Measurements from ENCODE around the gene NR3C2. TPM values are rescaled to one million over a fixed set of nuclear protein-coding genes. Genes with fewer than 3 reads are reported as not detected.

The NR3C2 gene
- total RNA-seq, 1 experiment from 2014 or later, result 0.96 TPM

DNA sequence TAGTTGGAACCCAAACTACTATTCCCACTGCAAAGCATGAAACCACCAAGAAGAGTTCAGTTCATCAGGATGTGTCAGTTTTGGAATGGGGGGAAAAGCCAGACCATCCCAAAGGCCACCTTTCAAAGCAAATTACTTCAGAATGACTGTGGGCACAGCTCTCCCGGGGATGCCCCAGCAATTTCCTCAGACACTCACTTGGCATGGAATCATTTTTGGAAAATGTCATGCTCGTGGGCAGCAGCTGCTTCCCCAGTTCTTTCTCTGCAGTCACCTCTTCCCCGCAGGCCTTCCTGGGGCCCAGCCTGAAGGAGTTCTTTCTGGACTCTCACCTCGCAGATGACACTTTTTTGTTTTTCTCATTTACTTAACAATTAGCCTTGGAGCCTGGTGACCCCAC lies 350.3 kb downstream of the NR3C2 start:
- Histone ChIP-seq H3K27ac (no peak overlapping the region), H4K20me1 (ENCODE audit: insufficient read depth) (no peaks in the 10 kb centered on the region), H3K4me3 (no peak overlapping the region), H3K4me2 (no peak overlapping the region), H3K27me3 (ENCODE audit: insufficient read depth, low read depth) (no peaks in the 10 kb centered on the region), H3F3A (ENCODE audit: insufficient read depth, low read depth) (no peaks in the 10 kb centered on the region), H3K36me3 (ENCODE audit: low read depth) (no peaks in the 10 kb centered on the region), H2AFZ (no peak overlapping the region), H3K9me3 (ENCODE audit: insufficient read depth, low read depth) (no peaks in the 10 kb centered on the region), H3K4me1 (replicated peaks; ENCODE audit: insufficient read depth) (no peaks in the 10 kb centered on the region), H3K79me2 (ENCODE audit: low read depth) (no peaks in the 10 kb centered on the region), H3K9me2 (ENCODE audit: insufficient read depth) (no peaks in the 10 kb centered on the region)
- BruUV-seq (replicated peaks), result no TSS peak
- POLR2A ChIA-PET (ENCODE audit: unreplicated experiment), result interaction anchor here (0.7 kb wide), 1 partner anchor 23 kb away, joined by 5 read pairs; no protein-coding TSS in a partner anchor
- no peak for DNase-seq
- TF ChIP-seq EZH2 (IDR thresholded peaks at IDR 0.05; ENCODE audit: low read depth), result no peak
- TF ChIP-seq, protein P1, sequence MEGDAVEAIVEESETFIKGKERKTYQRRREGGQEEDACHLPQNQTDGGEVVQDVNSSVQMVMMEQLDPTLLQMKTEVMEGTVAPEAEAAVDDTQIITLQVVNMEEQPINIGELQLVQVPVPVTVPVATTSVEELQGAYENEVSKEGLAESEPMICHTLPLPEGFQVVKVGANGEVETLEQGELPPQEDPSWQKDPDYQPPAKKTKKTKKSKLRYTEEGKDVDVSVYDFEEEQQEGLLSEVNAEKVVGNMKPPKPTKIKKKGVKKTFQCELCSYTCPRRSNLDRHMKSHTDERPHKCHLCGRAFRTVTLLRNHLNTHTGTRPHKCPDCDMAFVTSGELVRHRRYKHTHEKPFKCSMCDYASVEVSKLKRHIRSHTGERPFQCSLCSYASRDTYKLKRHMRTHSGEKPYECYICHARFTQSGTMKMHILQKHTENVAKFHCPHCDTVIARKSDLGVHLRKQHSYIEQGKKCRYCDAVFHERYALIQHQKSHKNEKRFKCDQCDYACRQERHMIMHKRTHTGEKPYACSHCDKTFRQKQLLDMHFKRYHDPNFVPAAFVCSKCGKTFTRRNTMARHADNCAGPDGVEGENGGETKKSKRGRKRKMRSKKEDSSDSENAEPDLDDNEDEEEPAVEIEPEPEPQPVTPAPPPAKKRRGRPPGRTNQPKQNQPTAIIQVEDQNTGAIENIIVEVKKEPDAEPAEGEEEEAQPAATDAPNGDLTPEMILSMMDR (conservative IDR thresholded peaks at IDR 0.05), result no peak
- intact Hi-C loops (cut with micrococcal nuclease; ENCODE audit: unreplicated experiment), result no loop called here
- CTCF ChIA-PET, result no interaction called here

DNA sequence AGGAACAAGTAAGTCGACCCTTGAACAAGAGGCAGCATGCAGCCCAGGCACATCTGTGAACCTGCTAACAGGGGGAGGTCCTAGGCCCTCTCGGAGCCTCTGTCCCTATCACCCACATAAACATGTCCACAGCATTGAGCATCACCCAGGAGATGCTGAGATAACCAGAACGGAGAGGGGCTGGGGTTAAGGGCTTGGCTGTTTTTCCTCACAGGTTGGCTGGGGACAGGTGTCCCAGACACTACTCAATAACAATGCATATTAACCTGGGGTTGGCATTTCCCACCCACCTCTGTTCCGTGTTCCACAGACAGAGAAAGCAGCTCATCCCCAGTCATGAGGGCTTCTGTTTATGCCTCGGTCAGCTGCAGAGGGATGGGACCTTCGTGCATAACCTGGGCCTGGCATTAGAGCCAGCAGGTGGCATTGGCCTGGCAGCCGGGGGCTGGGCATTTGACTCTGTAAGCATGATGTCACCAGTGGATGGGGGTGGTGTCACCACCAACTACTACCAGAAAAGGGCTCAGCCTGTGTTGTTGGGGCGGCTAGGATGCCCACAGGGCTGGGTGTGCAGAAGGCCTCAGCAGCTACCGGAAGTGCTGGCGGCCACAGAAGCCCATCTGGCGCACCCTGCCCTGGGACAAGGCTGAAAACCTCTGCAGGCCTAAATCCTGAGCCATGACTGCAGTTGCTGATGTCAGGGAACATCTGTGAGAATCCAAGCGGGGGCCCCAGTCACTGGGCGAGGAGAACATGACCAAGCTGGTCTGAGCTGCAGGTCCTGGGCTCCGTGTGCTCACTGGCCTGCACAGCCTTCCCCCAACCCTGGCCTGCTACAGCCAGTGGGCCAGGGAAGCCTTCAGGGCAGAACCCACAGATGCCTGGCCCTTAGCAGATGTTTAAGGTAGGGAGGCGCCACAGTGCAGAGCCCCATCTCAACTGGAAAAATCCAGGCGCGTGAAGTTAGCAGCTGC lies 351.4 kb downstream of the NR3C2 start:
- intact Hi-C loops (cut with micrococcal nuclease; ENCODE audit: unreplicated experiment), result no loop called here
- no peaks in the 10 kb centered on the region for H3K9me2 ChIP-seq (ENCODE audit: insufficient read depth)
- no peak for DNase-seq
- no peak overlapping the region for H3K27ac ChIP-seq
- H3K36me3 ChIP-seq (ENCODE audit: low read depth), result no peaks in the 10 kb centered on the region
- no TSS peak for BruUV-seq (replicated peaks)
- no peaks in the 10 kb centered on the region for H4K20me1 ChIP-seq (ENCODE audit: insufficient read depth)
- no peak overlapping the region for H3K4me3 ChIP-seq
- H3K4me1 ChIP-seq (replicated peaks; ENCODE audit: insufficient read depth), result no peaks in the 10 kb centered on the region
- POLR2A ChIA-PET (ENCODE audit: unreplicated experiment), result no interaction called here
- H3F3A ChIP-seq (ENCODE audit: insufficient read depth, low read depth), result no peaks in the 10 kb centered on the region
- H3K27me3 ChIP-seq (ENCODE audit: insufficient read depth, low read depth), result no peaks in the 10 kb centered on the region
- no peaks in the 10 kb centered on the region for H3K79me2 ChIP-seq (ENCODE audit: low read depth)
- TF ChIP-seq EZH2 (IDR thresholded peaks at IDR 0.05; ENCODE audit: low read depth), result no peak
- TF ChIP-seq, protein P1 (conservative IDR thresholded peaks at IDR 0.05), result no peak
- no peak overlapping the region for H3K4me2 ChIP-seq
- CTCF ChIA-PET, result no interaction called here
- no peak overlapping the region for H2AFZ ChIP-seq
- no peaks in the 10 kb centered on the region for H3K9me3 ChIP-seq (ENCODE audit: insufficient read depth, low read depth)

GRCh38 chr4:148090029-148090428 lies 352.2 kb downstream of the NR3C2 start:
- Histone ChIP-seq H3K36me3 (ENCODE audit: low read depth) (no peaks in the 10 kb centered on the region), H4K20me1 (ENCODE audit: insufficient read depth) (no peaks in the 10 kb centered on the region), H3K4me1 (replicated peaks; ENCODE audit: insufficient read depth) (no peaks in the 10 kb centered on the region), H3K27ac (no peak overlapping the region), H3K9me2 (ENCODE audit: insufficient read depth) (no peaks in the 10 kb centered on the region), H3K9me3 (ENCODE audit: insufficient read depth, low read depth) (no peaks in the 10 kb centered on the region), H3K4me2 (no peak overlapping the region), H3K4me3 (no peak overlapping the region), H2AFZ (no peak overlapping the region), H3K27me3 (ENCODE audit: insufficient read depth, low read depth) (no peaks in the 10 kb centered on the region), H3F3A (ENCODE audit: insufficient read depth, low read depth) (no peaks in the 10 kb centered on the region), H3K79me2 (ENCODE audit: low read depth) (no peaks in the 10 kb centered on the region)
- TF ChIP-seq, protein P1 (conservative IDR thresholded peaks at IDR 0.05), result no peak
- no peak for TF ChIP-seq EZH2 (IDR thresholded peaks at IDR 0.05; ENCODE audit: low read depth)
- ChIA-PET CTCF (no interaction called here), POLR2A (ENCODE audit: unreplicated experiment) (no interaction called here)
- BruUV-seq (replicated peaks), result no TSS peak
- intact Hi-C loops (cut with micrococcal nuclease; ENCODE audit: unreplicated experiment), result no loop called here
- DNase-seq, result no peak

Data from PC-9 (cell line).